Osteoblast (primary cell): ENCODE data around the gene CPT1B. TPM values are rescaled to one million over a fixed set of nuclear protein-coding genes. Genes with fewer than 3 reads are reported as not detected.

ENCODE experiments used
- DNase-seq: peaks from one replicate; pipeline ENCODE4 v3.0.0; 2011; ENCODE audit warnings: low spot score, mixed read lengths; ENCODE audit not compliant: insufficient read length; ENCODE audit errors: missing footprints
- H2AFZ ChIP-seq: 2 replicates; pipeline ENCODE4 v1.6.0; 2011; ENCODE audit warnings: mild to moderate bottlenecking, low read length
- H3K27ac ChIP-seq: 2 replicates; pipeline ENCODE4 v1.5.1; 2011; ENCODE audit warnings: mild to moderate bottlenecking, low read depth, low read length, moderate library complexity
- H3K27me3 ChIP-seq: 2 replicates; pipeline ENCODE4 v1.6.0; 2012; ENCODE audit warnings: mild to moderate bottlenecking, control low read depth, inconsistent platforms, low read length, moderate library complexity; ENCODE audit not compliant: insufficient read depth
- H3K36me3 ChIP-seq: 2 replicates; pipeline ENCODE4 v1.5.1; 2011; ENCODE audit warnings: mild to moderate bottlenecking, low read length, control low read depth, moderate library complexity; ENCODE audit not compliant: insufficient read depth
- H3K4me1 ChIP-seq: 2 replicates; pipeline ENCODE4 v1.5.1; 2011; ENCODE audit warnings: mild to moderate bottlenecking, low read length, control low read depth, moderate library complexity; ENCODE audit not compliant: insufficient read depth
- H3K4me2 ChIP-seq: 2 replicates; pipeline ENCODE4 v1.6.0; 2011; ENCODE audit warnings: mild to moderate bottlenecking, low read length; ENCODE audit not compliant: insufficient read depth
- H3K4me3 ChIP-seq: fragments of 200-600 bp; sonication (generic); 3 replicates; pipeline ENCODE4 v1.5.1; 2012; ENCODE audit warnings: mild to moderate bottlenecking, low read length, inconsistent platforms; ENCODE audit not compliant: insufficient read depth
- H3K79me2 ChIP-seq: 2 replicates; pipeline ENCODE4 v1.6.0; 2012; ENCODE audit warnings: mild to moderate bottlenecking, low read length, control low read depth, inconsistent platforms; ENCODE audit not compliant: insufficient read depth
- H3K9me3 ChIP-seq: 2 replicates; pipeline ENCODE4 v1.5.1; 2011; ENCODE audit warnings: low read depth, low read length, control low read depth
- H4K20me1 ChIP-seq: 2 replicates; pipeline ENCODE4 v1.6.0; 2012; ENCODE audit warnings: mild to moderate bottlenecking, low read length, control low read depth; ENCODE audit not compliant: insufficient read depth
- total RNA-seq: library from RNA; depleted of rRNA; stranded (reverse); fragments of >200 nt; gene quantifications from 2 replicates; pipeline ENCODE4 v1.2.3, GENCODE V29; 2012
- TF ChIP-seq, protein P1 (sequence below): IDR thresholded peaks from 2 replicates; pipeline ENCODE4 v1.5.1; 2011; ENCODE audit warnings: mild to moderate bottlenecking, low read depth, low read length, moderate library complexity; ENCODE audit errors: extremely low read depth

CPT1B gene
- total RNA-seq, 1 donor, result 1.8 TPM

DNA sequence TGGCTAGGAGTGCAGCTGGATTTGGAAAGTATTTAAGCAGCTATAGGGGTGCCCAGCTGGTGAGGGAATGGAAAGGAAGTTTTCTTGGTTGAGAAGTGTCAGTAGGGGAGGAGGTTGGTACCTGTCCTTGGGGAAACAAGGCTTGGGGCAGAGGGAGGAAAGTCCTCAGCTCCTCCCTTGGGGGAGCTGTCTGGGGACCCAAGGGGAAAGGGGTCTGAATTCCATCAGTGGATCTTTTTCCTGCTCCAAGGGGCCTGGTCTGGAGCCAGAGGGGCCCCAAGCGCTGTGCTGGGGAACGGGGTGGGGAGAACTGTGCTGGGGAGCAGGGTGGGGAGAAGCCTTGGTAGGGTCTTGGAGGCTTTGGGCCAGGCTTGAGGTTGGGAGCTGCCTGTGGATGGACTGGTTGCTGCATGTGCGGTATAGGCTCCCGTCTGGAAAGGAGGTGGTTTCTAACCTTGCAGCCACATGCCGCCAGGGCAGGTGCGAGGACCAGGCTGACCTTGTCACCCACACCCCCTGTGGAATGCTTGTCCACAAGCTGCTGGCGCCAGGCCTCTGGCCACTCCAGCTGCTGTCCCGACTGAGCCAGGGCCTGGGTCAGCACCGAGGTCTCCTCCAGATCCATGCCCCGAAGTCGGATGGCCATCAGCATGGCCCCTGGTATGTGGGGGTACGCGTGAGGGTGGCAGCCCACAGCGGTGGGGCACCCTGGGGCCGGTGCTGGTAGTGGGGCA, 49.4 kb downstream of the CPT1B start:
- TF ChIP-seq, protein P1, sequence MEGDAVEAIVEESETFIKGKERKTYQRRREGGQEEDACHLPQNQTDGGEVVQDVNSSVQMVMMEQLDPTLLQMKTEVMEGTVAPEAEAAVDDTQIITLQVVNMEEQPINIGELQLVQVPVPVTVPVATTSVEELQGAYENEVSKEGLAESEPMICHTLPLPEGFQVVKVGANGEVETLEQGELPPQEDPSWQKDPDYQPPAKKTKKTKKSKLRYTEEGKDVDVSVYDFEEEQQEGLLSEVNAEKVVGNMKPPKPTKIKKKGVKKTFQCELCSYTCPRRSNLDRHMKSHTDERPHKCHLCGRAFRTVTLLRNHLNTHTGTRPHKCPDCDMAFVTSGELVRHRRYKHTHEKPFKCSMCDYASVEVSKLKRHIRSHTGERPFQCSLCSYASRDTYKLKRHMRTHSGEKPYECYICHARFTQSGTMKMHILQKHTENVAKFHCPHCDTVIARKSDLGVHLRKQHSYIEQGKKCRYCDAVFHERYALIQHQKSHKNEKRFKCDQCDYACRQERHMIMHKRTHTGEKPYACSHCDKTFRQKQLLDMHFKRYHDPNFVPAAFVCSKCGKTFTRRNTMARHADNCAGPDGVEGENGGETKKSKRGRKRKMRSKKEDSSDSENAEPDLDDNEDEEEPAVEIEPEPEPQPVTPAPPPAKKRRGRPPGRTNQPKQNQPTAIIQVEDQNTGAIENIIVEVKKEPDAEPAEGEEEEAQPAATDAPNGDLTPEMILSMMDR, result no peak
- H3K4me3 ChIP-seq, result peak overlapping the region; percentile 74
- H3K79me2 ChIP-seq, result peaks cover 11% of the 10 kb centered on the region
- no peak overlapping the region for H3K27ac ChIP-seq
- no peak overlapping the region for H2AFZ ChIP-seq
- H3K4me2 ChIP-seq, result no peak overlapping the region
- peaks cover under 1% of the 10 kb centered on the region for H3K36me3 ChIP-seq
- peak; percentile 87 for DNase-seq
- H3K4me1 ChIP-seq, result peaks cover 31% of the 10 kb centered on the region
- no peaks in the 10 kb centered on the region for H3K27me3 ChIP-seq
- H3K9me3 ChIP-seq, result no peaks in the 10 kb centered on the region
- peaks cover 17% of the 10 kb centered on the region for H4K20me1 ChIP-seq

DNA sequence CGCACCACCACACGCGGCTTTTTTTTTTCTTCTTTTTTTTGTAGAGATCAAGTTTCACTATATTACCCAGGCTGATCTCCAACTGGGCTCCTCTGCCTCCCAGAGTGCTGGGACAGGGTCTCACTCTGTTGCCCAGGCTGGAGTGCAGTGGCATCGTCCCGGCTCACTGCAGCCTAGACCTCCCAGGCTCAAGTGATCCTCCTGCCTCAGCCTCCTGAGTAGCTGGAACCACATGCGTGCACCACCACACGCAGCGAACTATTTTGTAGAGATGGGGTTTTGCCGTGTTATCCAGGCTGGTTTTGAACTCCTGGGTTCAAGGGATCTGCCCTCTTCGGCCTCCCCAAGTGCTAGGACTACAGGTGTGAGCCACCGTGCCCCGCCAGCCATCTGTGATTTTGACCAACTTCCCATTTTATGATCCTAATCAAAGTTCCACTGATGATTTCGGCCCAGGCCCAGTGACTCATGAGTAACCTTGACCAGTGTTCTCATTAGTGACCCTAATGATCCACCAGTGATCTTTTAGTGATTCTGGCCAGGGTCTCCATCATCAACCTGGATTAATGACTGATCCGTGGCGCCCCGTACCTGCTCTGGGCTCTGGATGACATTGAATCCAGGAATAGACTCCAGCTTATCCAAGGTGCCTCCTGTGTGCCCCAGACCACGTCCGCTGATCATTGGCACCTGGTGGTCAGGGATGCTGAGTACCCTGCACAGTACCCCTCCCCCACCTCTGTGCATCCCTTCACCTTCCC, 50.1 kb downstream of the CPT1B start:
- TF ChIP-seq, protein P1, result no peak
- Histone ChIP-seq H3K79me2 (peaks cover 19% of the 10 kb centered on the region), H3K4me3 (no peak overlapping the region), H3K9me3 (no peaks in the 10 kb centered on the region), H3K36me3 (peaks cover 8% of the 10 kb centered on the region), H3K4me2 (no peak overlapping the region), H4K20me1 (peaks cover 24% of the 10 kb centered on the region), H3K4me1 (peaks cover 29% of the 10 kb centered on the region), H3K27ac (no peak overlapping the region), H3K27me3 (no peaks in the 10 kb centered on the region), H2AFZ (no peak overlapping the region)
- peak; percentile 86 for DNase-seq

DNA sequence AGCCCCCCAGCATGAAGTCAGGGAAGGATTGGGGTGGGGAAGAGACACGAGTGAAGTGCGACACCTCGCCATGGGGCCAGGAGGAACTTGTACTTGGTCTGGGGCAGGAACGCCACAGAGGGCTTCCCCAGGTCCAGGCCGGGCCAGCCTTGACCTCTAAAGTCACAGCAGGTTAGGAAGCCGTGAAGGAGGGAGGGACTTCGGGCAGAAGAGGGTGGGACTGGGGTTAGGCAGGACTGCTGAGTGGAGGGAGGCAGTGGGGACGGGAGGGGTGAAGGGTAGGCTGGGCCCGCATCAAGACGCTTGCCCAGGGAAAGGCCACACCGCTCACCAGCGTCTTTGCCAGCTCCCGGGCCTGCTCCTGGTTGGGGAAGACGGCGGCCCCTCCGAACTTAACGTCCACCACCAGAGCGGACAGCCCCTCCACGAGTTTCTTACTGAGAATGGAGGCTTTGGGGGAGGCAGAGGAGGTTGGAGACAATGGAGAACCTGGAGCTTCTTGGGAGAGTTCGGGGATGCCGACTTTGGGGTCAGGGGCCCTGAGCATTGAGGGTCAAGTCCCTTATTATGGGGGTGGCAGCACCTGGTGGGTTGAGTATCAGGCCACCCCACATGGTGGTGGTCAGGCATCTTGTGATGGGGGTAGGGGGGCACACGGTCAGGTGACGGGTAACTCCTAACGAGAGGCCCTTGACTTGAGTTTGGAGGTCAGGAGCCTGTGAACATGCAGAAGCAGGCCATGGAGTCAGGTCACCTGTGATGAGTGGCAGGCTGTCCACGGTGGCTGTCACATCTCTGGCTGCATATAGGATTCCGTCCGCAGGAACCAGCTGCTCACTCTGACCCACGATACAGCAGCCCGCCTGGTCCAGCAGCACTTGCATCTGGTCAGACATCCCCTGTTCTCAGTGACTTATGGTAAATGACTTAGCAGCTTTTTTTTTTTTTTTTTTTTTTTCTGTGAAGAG, 51.1 kb downstream of the CPT1B start:
- peak overlapping the region; percentile 50 for H2AFZ ChIP-seq
- TF ChIP-seq, protein P1, result no peak
- DNase-seq, result peak; percentile 91

More for the DNA sequence above, 51.1 kb downstream of the CPT1B start:
- peaks cover 15% of the 10 kb centered on the region for H3K36me3 ChIP-seq
- H3K79me2 ChIP-seq, result peaks cover 28% of the 10 kb centered on the region
- peak overlapping the region; percentile 86 for H3K4me3 ChIP-seq
- no peaks in the 10 kb centered on the region for H3K9me3 ChIP-seq
- peak overlapping the region; percentile 96 for H3K4me2 ChIP-seq
- peaks cover 29% of the 10 kb centered on the region for H3K4me1 ChIP-seq
- no peak overlapping the region for H3K27ac ChIP-seq
- H4K20me1 ChIP-seq, result peaks cover 29% of the 10 kb centered on the region
- no peaks in the 10 kb centered on the region for H3K27me3 ChIP-seq
